ENCODE data around the gene GRIA3.

DNA sequence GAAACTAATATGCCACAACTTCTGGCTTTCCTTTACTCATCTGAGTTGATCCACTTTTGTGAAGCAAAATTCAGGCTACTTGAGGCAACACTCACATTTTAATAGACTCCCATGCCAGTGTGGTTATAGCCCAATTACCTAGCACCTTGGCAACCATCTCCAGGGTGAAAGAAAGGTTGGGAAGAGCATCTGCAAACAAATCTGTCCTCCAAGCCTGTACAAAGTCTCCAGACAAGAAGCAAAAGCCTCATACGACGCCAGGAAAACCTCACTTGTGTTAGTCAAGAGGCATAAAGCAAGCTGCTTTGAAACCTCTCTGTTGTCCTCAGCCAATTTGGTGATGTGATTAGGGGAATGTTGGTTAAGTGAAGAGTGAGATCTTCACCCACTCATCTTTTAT is 302.2 kb downstream of the GRIA3 start:
- TF ChIP-seq GATA3 (IDR thresholded peaks at IDR 0.05; ENCODE audit: low read depth, low read length) (no peak), GATA2 (IDR thresholded peaks at IDR 0.05; ENCODE audit: low read depth, low read length) (no peak)

Data from SH-SY5Y (cell line).